ENCODE results near the gene TACC2.

TACC2 gene

DNA sequence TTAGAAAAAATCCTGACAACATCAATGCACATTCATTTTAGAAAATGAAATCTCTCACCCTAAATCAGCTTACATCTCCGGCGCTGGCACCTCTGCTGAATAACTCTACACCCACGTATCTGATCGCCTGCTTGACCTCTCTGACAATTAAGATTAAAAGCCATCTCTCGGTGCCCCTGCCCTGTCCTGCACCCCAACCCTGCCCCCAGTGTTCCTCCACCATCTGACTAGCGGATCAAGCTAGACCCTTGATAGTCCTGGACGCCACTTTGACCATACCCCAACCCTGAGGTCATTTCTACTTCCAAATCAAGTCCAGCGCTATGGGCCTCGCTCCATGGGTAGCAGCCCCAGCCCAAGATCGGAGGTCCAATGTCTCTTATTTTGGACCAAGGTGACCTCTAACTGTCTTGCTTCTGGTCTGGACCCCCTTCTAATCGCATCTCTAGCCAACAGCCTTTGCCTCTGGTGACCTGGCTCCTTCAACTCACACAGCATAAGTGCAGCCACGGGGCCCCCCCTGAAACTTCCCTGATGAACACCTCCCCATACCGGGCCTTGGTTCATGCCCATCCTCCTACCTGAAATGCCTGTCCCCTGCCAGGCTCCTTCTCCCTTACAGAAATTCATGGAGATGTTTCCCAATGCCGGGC lies 310.6 kb downstream of the TACC2 start:
- Histone ChIP-seq H3K4me1 (ENCODE audit: control insufficient read depth in 1 of 2, insufficient read depth in 2 of 2, low read length in 2 of 2) (no peaks in the 10 kb centered on the region), H3K27me3 (ENCODE audit: low read depth, low read length) (no peaks in the 10 kb centered on the region), H3K4me3 (ENCODE audit: low read depth in 1 of 2, low read length in 2 of 2) (no peak overlapping the region), H3K9me3 (ENCODE audit: control insufficient read depth in 1 of 2, low read length in 2 of 2) (no peaks in the 10 kb centered on the region), H3K27ac (ENCODE audit: low read length) (no peak overlapping the region), H3K36me3 (ENCODE audit: control insufficient read depth in 1 of 2, insufficient read depth in 2 of 2, low read length in 2 of 2) (no peaks in the 10 kb centered on the region)

- Histone ChIP-seq H3K4me3 (ENCODE audit: low read depth in 1 of 2, low read length in 2 of 2) (no peak overlapping the region), H3K9me3 (ENCODE audit: control insufficient read depth in 1 of 2, low read length in 2 of 2) (peaks cover 0 to 4% of the 10 kb centered on the region in 2 donors), H3K4me1 (ENCODE audit: control insufficient read depth in 1 of 2, insufficient read depth in 2 of 2, low read length in 2 of 2) (no peaks in the 10 kb centered on the region), H3K27me3 (ENCODE audit: low read depth, low read length) (no peaks in the 10 kb centered on the region), H3K27ac (ENCODE audit: low read length) (no peak overlapping the region), H3K36me3 (ENCODE audit: control insufficient read depth in 1 of 2, insufficient read depth in 2 of 2, low read length in 2 of 2) (no peaks in the 10 kb centered on the region)
Measured at GRCh38 chr10:122301055-122301810, 312.3 kb downstream of the TACC2 start.

DNA sequence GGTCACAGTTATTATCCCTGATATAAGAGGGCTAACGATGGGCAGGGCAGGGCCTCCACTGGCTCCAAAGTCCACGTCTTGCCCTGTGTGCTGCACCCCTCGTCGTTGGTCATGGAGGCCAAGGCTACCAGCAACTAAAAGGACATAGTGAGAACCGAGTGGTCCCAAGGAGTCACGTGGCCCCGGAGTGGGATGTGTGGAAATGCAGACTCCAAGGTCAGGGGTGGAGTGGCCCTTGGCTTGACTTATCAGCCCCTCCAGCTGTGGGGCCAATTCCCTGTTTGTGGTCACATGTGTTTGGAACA lies 312.8 kb downstream of the TACC2 start:
- no peaks in the 10 kb centered on the region for H3K36me3 ChIP-seq (ENCODE audit: control insufficient read depth in 1 of 2, insufficient read depth in 2 of 2, low read length in 2 of 2)
- H3K4me1 ChIP-seq (ENCODE audit: control insufficient read depth in 1 of 2, insufficient read depth in 2 of 2, low read length in 2 of 2), result no peaks in the 10 kb centered on the region
- no peaks in the 10 kb centered on the region for H3K27me3 ChIP-seq (ENCODE audit: low read depth, low read length)
- no peak overlapping the region for H3K4me3 ChIP-seq (ENCODE audit: low read depth in 1 of 2, low read length in 2 of 2)
- peaks cover 0 to 4% of the 10 kb centered on the region in 2 donors for H3K9me3 ChIP-seq (ENCODE audit: control insufficient read depth in 1 of 2, low read length in 2 of 2)
- H3K27ac ChIP-seq (ENCODE audit: low read length), result no peak overlapping the region

- no peak overlapping the region for H3K27ac ChIP-seq (ENCODE audit: low read length)
- no peaks in the 10 kb centered on the region for H3K36me3 ChIP-seq (ENCODE audit: control insufficient read depth in 1 of 2, insufficient read depth in 2 of 2, low read length in 2 of 2)
- peaks cover 0 to under 1% of the 10 kb centered on the region in 2 donors for H3K4me1 ChIP-seq (ENCODE audit: control insufficient read depth in 1 of 2, insufficient read depth in 2 of 2, low read length in 2 of 2)
- no peak overlapping the region for H3K4me3 ChIP-seq (ENCODE audit: low read depth in 1 of 2, low read length in 2 of 2)
- peaks cover 0 to 4% of the 10 kb centered on the region in 2 donors for H3K9me3 ChIP-seq (ENCODE audit: control insufficient read depth in 1 of 2, low read length in 2 of 2)
- H3K27me3 ChIP-seq (ENCODE audit: low read depth, low read length), result no peaks in the 10 kb centered on the region
Measured at GRCh38 chr10:122302315-122302714, 313.4 kb downstream of the TACC2 start.

DNA sequence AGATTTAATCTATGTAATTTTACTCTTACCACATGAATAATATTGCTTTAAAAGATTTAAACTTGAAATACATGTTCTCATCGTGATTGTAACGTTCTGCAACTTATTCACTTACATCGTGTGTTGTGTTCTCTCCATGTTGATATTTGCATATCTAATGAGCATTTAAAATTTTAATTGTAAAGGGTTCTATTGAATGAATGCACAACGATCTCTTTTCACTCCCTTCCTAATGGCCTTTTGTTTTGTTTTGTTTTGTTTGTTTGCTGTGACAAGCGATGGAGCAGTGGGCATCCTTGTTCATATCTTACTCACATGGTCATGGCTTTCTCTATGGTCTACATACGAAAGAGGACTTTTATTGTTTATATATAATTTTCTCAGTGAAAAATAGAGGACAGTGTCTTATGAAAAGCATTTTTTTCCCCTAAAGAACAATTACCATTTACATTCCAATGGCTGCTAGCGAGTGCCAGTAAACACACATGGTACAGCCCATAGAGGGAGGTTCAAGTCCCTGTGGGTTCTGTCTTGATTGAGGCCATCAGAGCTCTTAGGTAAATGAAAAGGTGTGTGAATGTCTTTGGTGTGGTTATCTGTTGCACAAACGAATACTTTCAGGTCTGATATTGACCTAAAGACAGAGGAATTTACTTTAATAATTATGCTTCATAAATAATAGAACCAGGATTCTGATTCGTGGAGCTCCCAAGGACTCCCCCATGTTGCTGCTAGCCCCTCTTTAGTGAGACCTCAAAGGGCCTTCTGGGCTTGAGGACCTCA lies 314.5 kb downstream of the TACC2 start:
- Histone ChIP-seq H3K27me3 (ENCODE audit: low read depth, low read length) (no peaks in the 10 kb centered on the region), H3K9me3 (ENCODE audit: control insufficient read depth in 1 of 2, low read length in 2 of 2) (peaks cover 0 to 4% of the 10 kb centered on the region in 2 donors), H3K4me3 (ENCODE audit: low read depth in 1 of 2, low read length in 2 of 2) (no peak overlapping the region), H3K4me1 (ENCODE audit: control insufficient read depth in 1 of 2, insufficient read depth in 2 of 2, low read length in 2 of 2) (peaks cover 7 to 8% of the 10 kb centered on the region in 2 donors), H3K27ac (ENCODE audit: low read length) (no peak overlapping the region), H3K36me3 (ENCODE audit: control insufficient read depth in 1 of 2, insufficient read depth in 2 of 2, low read length in 2 of 2) (peaks cover 0 to 3% of the 10 kb centered on the region in 2 donors)
